Stimulated activated CD4-positive, alpha-beta T cell treated with anti-CD3 and anti-CD28 coated beads, Interleukin-4, amount 100 ng/mL, for 24 hours (primary cell): Measurements from ENCODE around the gene LECT2.

Experiments used
- DNase-seq: peaks from one replicate; pipeline ENCODE4 v3.0.0-alpha.2; 2020

LECT2 gene

GRCh38 chr5:135977375-135977928 is 22.7 kb upstream of the LECT2 start:
- DNase-seq = peak; percentile 29

GRCh38 chr5:135976216-135976615 is 21.4 kb upstream of the LECT2 start:
- DNase-seq = no peak

GRCh38 chr5:135975122-135975521 is 20.3 kb upstream of the LECT2 start:
- no peak for DNase-seq

- DNase-seq = no peak
Measured at GRCh38 chr5:135974021-135974600, 19.3 kb upstream of the LECT2 start.

GRCh38 chr5:135973323-135974020 is 18.7 kb upstream of the LECT2 start:
- DNase-seq = no peak

GRCh38 chr5:135971701-135972100 is 16.9 kb upstream of the LECT2 start:
- no peak for DNase-seq

GRCh38 chr5:135966790-135967189 is 12.0 kb upstream of the LECT2 start:
- no peak for DNase-seq

GRCh38 chr5:135966165-135966564 is 11.4 kb upstream of the LECT2 start:
- no peak for DNase-seq

GRCh38 chr5:135965504-135965903 is 10.7 kb upstream of the LECT2 start:
- no peak for DNase-seq

GRCh38 chr5:135964670-135965320 is 10.0 kb upstream of the LECT2 start:
- DNase-seq = no peak

GRCh38 chr5:135955525-135955924 is 742 bp upstream of the LECT2 start:
- no peak for DNase-seq

- no peak for DNase-seq
Measured at GRCh38 chr5:135953850-135954249, 933 bp downstream of the LECT2 start.

- no peak for DNase-seq
Measured at GRCh38 chr5:135952683-135953082, 2.1 kb downstream of the LECT2 start.

- no peak for DNase-seq
Measured at GRCh38 chr5:135951807-135952206, 3.0 kb downstream of the LECT2 start.

- DNase-seq = no peak
Measured at GRCh38 chr5:135951257-135951656, 3.5 kb downstream of the LECT2 start.

- no peak for DNase-seq
Measured at GRCh38 chr5:135950611-135951010, 4.2 kb downstream of the LECT2 start.

GRCh38 chr5:135944967-135945560 is 9.7 kb downstream of the LECT2 start:
- DNase-seq = peak; percentile 36

- DNase-seq = no peak
Measured at GRCh38 chr5:135944564-135944963, 10.2 kb downstream of the LECT2 start.

GRCh38 chr5:135942202-135942771 is 12.5 kb downstream of the LECT2 start:
- no peak for DNase-seq

- DNase-seq = no peak
Measured at GRCh38 chr5:135941711-135942110, 13.1 kb downstream of the LECT2 start.

- DNase-seq = no peak
Measured at GRCh38 chr5:135937245-135937911, 17.4 kb downstream of the LECT2 start.

GRCh38 chr5:135934939-135935338 is 19.8 kb downstream of the LECT2 start:
- DNase-seq = no peak

GRCh38 chr5:135930949-135931295 is 23.9 kb downstream of the LECT2 start:
- no peak for DNase-seq
